ENCODE data around the gene SLC35G2. TPM values are rescaled to one million over a fixed set of nuclear protein-coding genes. Genes with fewer than 3 reads are reported as not detected.

Gene SLC35G2
- total RNA-seq, 1 experiment from 2014 or later: 6.6 TPM

DNA sequence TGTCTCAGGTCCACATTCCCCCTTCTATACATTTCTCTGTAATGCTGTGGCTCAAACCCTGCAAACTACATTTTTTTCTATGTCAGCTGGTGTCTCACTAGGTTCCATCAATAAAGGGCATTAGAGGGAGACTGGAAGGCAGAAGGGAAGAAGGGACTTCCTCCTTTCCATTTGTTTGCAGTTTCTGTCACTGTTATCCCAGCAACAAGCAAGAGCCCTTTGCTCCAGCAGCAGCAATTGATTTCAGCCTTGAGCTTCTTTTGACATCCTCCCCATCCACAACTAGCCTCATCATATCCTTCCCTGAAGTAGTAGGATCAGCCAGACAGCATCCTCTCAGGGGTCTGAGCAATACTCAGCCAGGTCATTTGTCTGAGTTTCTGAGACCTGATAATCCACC is 37.7 kb downstream of the SLC35G2 start:
- Mint-ChIP-seq H3K9me3 (no peaks in the 10 kb centered on the region), H3K4me3 (no peak overlapping the region), H3K4me1 (peaks cover 20 to 33% of the 10 kb centered on the region in 2 experiments), H3K27me3 (ENCODE audit: low read depth) (no peaks in the 10 kb centered on the region), H3K36me3 (ENCODE audit: insufficient read depth in 1 of 3, low read depth in 3 of 3) (peaks cover 10 to 21% (median 14%) of the 10 kb centered on the region in 3 experiments; a peak in 6 of 7 replicates), H3K27ac (peak overlapping the region in 2 of 3 experiments; percentile 6 to 65; a peak in 2 of 7 replicates)
- peaks cover 3% of the 10 kb centered on the region for H3K79me1 ChIP-seq (ENCODE audit: insufficient read depth, low read depth, low read length, poor library complexity, severe bottlenecking)
- H3K27ac ChIP-seq (ENCODE audit: insufficient read length, low read depth, low read length): no peak overlapping the region
- no peak overlapping the region for H3K9ac ChIP-seq (ENCODE audit: extremely low read depth, insufficient read length, low read length)
- no peak overlapping the region for H4K5ac ChIP-seq (ENCODE audit: insufficient read length, low read depth, low read length)
- H2BK12ac ChIP-seq (ENCODE audit: insufficient read length, low read depth, low read length): no peak overlapping the region
- no peaks in the 10 kb centered on the region for H4K20me1 ChIP-seq (ENCODE audit: control insufficient read depth, insufficient read depth, insufficient read length)
- no peak overlapping the region for H2BK15ac ChIP-seq (ENCODE audit: low read depth, low read length)
- H3K4me1 ChIP-seq (ENCODE audit: insufficient read depth, low read length): peaks cover 2% of the 10 kb centered on the region; the same call in 1 of the 2 replicates
- H4K8ac ChIP-seq (replicated peaks; ENCODE audit: insufficient read length, low read depth, low read length): no peak overlapping the region
- no peak overlapping the region for H3K18ac ChIP-seq (ENCODE audit: insufficient read length, low read depth, low read length)
- no peaks in the 10 kb centered on the region for H3K79me2 ChIP-seq (ENCODE audit: insufficient read depth, low read length)
- no peak overlapping the region for H3K4me2 ChIP-seq (ENCODE audit: insufficient read depth, insufficient read length, low read length)
- no peak overlapping the region for H2AFZ ChIP-seq (ENCODE audit: low read length)
- no peak for DNase-seq
- no peak overlapping the region for H3K23ac ChIP-seq (ENCODE audit: insufficient read length, low read depth, low read length)
- no peak overlapping the region for H2BK120ac ChIP-seq (ENCODE audit: low read depth, low read length, poor library complexity, severe bottlenecking)
- H3K14ac ChIP-seq (ENCODE audit: insufficient read depth, low read length): no peak overlapping the region
- no peak overlapping the region for H2AK5ac ChIP-seq (ENCODE audit: insufficient read length, low read length)
- H3K9me3 ChIP-seq (ENCODE audit: control insufficient read depth, low read depth, low read length): no peaks in the 10 kb centered on the region
- no peak overlapping the region for H2BK5ac ChIP-seq (ENCODE audit: insufficient read length, low read length)
- H3K4ac ChIP-seq (ENCODE audit: low read depth, low read length): no peak overlapping the region
- no peak overlapping the region for H2BK20ac ChIP-seq (ENCODE audit: low read depth, low read length, poor library complexity, severe bottlenecking)
- no peak overlapping the region for H4K91ac ChIP-seq (ENCODE audit: insufficient read length, low read depth, low read length)
- H3K56ac ChIP-seq (ENCODE audit: insufficient read length, low read depth, low read length): no peak overlapping the region
- TF ChIP-seq, protein P1, sequence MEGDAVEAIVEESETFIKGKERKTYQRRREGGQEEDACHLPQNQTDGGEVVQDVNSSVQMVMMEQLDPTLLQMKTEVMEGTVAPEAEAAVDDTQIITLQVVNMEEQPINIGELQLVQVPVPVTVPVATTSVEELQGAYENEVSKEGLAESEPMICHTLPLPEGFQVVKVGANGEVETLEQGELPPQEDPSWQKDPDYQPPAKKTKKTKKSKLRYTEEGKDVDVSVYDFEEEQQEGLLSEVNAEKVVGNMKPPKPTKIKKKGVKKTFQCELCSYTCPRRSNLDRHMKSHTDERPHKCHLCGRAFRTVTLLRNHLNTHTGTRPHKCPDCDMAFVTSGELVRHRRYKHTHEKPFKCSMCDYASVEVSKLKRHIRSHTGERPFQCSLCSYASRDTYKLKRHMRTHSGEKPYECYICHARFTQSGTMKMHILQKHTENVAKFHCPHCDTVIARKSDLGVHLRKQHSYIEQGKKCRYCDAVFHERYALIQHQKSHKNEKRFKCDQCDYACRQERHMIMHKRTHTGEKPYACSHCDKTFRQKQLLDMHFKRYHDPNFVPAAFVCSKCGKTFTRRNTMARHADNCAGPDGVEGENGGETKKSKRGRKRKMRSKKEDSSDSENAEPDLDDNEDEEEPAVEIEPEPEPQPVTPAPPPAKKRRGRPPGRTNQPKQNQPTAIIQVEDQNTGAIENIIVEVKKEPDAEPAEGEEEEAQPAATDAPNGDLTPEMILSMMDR (conservative IDR thresholded peaks at IDR 0.05): no peak
- H3T11ph ChIP-seq (ENCODE audit: low read length): no peak overlapping the region
- peaks cover 6% of the 10 kb centered on the region for H3K23me2 ChIP-seq (ENCODE audit: insufficient read length, low read depth, low read length, poor library complexity, severe bottlenecking)
- no peaks in the 10 kb centered on the region for H3K27me3 ChIP-seq (ENCODE audit: insufficient read depth, low read length)

All from H9 (cell line).